ENCODE data around the gene GIMAP8.

DNA sequence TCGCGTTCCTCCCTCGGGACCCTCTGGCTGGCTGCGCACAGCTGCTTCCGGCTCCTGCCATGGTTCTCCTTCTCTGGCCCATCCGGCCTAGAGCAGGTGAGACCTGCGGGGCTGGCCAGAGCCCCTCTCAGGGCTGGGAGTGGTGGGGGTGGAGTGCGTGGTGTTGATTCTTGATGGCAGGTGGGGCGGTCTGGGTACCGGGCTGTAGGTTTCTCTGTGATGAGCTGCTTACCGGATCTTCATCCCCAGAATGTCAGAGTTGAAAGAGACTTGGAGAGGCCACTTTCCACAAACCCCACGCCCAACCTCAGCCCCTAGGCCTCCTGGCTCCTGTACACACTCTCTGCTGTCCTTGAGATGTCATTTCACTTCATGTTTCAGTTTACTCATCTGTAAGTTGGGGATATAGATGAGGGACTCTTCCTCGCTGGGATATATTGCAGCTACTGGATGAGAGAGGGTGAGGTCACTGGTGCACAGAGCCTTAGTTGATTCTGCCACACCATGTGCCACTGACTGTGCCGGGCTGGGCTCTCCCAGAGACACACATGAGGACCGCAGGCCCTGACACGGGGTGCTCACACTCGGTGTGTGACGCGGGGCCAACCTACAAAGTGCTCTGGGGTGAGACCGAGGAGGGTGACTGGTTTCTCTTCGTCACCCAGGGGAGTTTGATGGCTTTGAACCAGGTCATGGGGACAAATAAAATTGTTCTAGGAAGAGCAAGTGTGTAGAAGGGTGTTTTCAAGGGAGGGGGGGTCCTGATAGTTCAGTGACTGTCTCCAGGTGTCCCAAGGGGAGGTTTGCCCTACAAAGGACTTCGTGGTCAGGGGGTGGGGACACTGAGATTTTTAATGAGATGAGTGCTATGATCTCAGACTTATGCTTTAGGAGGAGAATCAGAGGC is 41.8 kb upstream of the GIMAP8 start:
- TF ChIP-seq, protein P1, sequence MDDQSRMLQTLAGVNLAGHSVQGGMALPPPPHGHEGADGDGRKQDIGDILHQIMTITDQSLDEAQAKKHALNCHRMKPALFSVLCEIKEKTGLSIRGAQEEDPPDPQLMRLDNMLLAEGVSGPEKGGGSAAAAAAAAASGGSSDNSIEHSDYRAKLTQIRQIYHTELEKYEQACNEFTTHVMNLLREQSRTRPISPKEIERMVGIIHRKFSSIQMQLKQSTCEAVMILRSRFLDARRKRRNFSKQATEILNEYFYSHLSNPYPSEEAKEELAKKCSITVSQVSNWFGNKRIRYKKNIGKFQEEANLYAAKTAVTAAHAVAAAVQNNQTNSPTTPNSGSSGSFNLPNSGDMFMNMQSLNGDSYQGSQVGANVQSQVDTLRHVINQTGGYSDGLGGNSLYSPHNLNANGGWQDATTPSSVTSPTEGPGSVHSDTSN (IDR thresholded peaks at IDR 0.05), result no peak
- TF ChIP-seq, protein P2, sequence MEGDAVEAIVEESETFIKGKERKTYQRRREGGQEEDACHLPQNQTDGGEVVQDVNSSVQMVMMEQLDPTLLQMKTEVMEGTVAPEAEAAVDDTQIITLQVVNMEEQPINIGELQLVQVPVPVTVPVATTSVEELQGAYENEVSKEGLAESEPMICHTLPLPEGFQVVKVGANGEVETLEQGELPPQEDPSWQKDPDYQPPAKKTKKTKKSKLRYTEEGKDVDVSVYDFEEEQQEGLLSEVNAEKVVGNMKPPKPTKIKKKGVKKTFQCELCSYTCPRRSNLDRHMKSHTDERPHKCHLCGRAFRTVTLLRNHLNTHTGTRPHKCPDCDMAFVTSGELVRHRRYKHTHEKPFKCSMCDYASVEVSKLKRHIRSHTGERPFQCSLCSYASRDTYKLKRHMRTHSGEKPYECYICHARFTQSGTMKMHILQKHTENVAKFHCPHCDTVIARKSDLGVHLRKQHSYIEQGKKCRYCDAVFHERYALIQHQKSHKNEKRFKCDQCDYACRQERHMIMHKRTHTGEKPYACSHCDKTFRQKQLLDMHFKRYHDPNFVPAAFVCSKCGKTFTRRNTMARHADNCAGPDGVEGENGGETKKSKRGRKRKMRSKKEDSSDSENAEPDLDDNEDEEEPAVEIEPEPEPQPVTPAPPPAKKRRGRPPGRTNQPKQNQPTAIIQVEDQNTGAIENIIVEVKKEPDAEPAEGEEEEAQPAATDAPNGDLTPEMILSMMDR (IDR thresholded peaks at IDR 0.05), result no peak
